Activated CD4-positive, alpha-beta T cell treated with anti-CD3 and anti-CD28 coated beads for 1 hour (primary cell): Measurements from ENCODE around the gene METAP1D.
"Not testable (repeated sequence)": the region's sequence is repeated elsewhere in the genome, so short reads cannot be mapped to it uniquely, and the experiment has no call there.

ENCODE experiments used
- DNase-seq: peaks from one replicate; pipeline ENCODE4 v3.0.0-alpha.2; 2020

METAP1D gene

GRCh38 chr2:171999604-172000469, at the start of gene METAP1D:
Gene METAP1D, plus strand, starts transcription at chr2:171999953. Its CDS starts 17 bp downstream, at chr2:171999970.
- DNase-seq: peak; percentile 76

GRCh38 chr2:171952276-171952675, 47.5 kb upstream of the METAP1D start:
- DNase-seq: no peak

- DNase-seq: no peak
Observed at GRCh38 chr2:171952748-171953147, 47.0 kb upstream of the METAP1D start.

- DNase-seq: no peak
Observed at GRCh38 chr2:171956135-171956825, 43.5 kb upstream of the METAP1D start.

- no peak for DNase-seq
Observed at GRCh38 chr2:171957061-171957460, 42.7 kb upstream of the METAP1D start.

- DNase-seq: no peak
Observed at GRCh38 chr2:171958475-171958874, 41.3 kb upstream of the METAP1D start.

- no peak for DNase-seq
Observed at GRCh38 chr2:171959998-171960397, 39.8 kb upstream of the METAP1D start.

GRCh38 chr2:171960570-171960969, 39.2 kb upstream of the METAP1D start:
- no peak for DNase-seq

- DNase-seq: no peak
Observed at GRCh38 chr2:171963198-171963597, 36.6 kb upstream of the METAP1D start.

- DNase-seq: no peak
Observed at GRCh38 chr2:171964308-171964707, 35.4 kb upstream of the METAP1D start.

- DNase-seq: no peak
Observed at GRCh38 chr2:171965238-171965637, 34.5 kb upstream of the METAP1D start.

GRCh38 chr2:171965661-171966060, 34.1 kb upstream of the METAP1D start:
- no peak for DNase-seq

GRCh38 chr2:171966235-171966634, 33.5 kb upstream of the METAP1D start:
- DNase-seq: no peak

- no peak for DNase-seq
Observed at GRCh38 chr2:171966688-171967087, 33.1 kb upstream of the METAP1D start.

- no peak for DNase-seq
Observed at GRCh38 chr2:171968509-171968908, 31.2 kb upstream of the METAP1D start.

GRCh38 chr2:171972329-171972982, 27.3 kb upstream of the METAP1D start:
- DNase-seq: no peak

GRCh38 chr2:171979103-171979502, 20.6 kb upstream of the METAP1D start:
- DNase-seq: no peak

GRCh38 chr2:171983924-171984323, 15.8 kb upstream of the METAP1D start:
- not testable (repeated sequence) for DNase-seq

GRCh38 chr2:171985076-171985475, 14.7 kb upstream of the METAP1D start:
- DNase-seq: no peak

GRCh38 chr2:171986778-171987177, 13.0 kb upstream of the METAP1D start:
- no peak for DNase-seq

- DNase-seq: no peak
Observed at GRCh38 chr2:171991027-171991426, 8.7 kb upstream of the METAP1D start.

GRCh38 chr2:171995586-171995985, 4.2 kb upstream of the METAP1D start:
- no peak for DNase-seq

GRCh38 chr2:171996021-171996420, 3.7 kb upstream of the METAP1D start:
- no peak for DNase-seq

- not testable (repeated sequence) for DNase-seq
Observed at GRCh38 chr2:171997031-171997430, 2.7 kb upstream of the METAP1D start.
